Measurements from ENCODE around the gene ASPDH. TPM values are rescaled to one million over a fixed set of nuclear protein-coding genes. Genes with fewer than 3 reads are reported as not detected.

ASPDH gene
- total RNA-seq, 1 donor from 2014 or later, result not detected

GRCh38 chr19:50514346-50515167, 844 bp upstream of the ASPDH start:
- no peak for DNase-seq

DNA sequence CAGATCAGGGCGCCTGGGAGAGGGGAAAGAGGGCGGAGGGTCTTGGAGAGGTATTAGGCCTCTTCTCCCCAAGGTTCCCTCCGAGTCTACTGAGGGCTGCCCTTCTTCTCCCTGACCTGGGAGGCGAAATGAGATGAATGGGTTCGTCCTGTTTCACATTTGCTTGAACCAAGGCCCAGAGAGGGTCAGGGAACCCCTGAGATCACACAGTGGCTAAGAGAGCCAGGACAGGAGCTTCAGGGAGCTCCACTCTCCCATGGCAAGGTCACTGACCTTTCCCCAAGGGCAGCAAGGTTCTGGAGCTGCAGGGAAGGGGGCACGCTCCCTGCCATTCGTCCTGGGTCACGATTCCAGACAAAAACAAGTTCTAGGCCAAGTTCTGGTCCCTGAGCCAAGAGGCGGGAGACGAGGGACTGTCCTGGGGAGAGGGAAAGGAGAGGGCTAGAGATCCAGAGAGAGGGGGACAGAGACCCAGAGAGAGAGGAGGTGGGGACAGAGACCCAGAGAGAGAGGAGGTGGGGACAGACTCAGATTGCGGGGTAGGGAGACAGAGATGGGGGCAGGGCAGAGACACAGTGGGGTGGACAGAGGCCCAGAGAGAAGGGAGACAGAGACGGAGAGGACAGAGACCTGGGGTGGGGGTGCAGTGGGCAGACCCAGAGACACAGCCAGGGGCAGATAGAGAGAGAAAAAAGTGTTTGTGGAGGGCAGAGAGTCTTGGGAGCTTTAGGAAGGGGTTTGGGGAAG, 541 bp downstream of the ASPDH start:
- DNase-seq, result no peak

- no peak for DNase-seq
Observed at GRCh38 chr19:50512112-50512998, 1.4 kb downstream of the ASPDH start.

DNA sequence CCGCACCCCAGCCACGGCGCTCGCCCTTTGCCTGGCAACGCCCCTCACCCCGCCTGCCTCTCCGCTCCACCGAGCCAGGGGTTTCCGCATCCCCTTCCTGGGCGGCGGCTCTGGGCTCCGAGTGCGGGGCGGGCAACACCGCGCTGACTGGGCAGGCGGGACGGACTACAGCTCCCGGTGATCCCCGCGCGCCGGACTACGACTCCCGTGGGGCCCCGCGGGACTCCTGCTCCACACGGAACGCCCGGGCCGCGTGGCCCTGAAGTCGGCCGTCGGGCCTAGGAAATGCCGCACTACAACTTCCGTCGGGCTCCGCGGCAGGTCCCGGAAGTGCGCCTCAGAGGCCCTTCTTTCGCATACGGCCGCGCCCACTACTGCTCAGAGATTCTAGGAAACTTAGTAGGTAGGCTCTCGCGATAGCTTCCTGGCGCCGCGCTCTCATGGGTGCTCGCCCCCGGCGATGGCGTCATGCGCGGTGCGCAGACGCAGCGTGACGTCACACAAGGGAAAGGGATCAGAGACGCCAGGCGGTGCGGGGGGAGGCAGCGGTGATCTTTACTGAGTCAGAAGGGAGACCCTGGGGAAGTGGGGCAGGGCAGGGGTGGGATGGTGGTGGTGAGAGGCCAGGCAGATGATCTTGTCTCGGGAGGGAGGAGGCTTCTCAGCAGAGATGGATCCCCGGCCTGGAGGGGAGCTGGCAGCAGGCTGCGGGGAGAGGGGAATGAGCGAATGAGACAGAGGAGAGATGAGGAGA, 2.5 kb downstream of the ASPDH start, which contains the start of gene JOSD2:
JOSD2 (minus strand) TSS at position 123 of the 754 bp plus-strand sequence. CDS start 760 bp downstream, outside the sequence.
- peak; percentile 99 for DNase-seq

DNA sequence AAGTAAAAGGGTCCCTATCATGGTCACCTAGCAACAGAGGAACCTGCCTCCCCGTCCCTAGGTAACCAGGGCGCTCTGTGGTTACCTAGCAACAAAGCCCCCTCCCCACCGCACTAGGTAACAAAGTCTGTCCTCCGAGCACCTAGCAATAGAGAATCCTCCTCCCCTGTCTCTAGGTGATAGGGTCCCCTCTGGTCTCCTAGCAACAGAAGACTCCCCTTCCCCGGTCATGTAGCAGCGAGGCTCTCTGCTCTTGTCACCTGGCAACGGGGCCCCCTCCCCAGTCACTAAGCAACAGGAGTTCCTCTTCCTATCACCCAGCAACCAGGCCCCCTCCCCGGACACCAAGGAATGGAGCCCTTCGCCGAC, 3.0 kb downstream of the ASPDH start:
- DNase-seq, result no peak

- DNase-seq, result no peak
Observed at GRCh38 chr19:50510121-50510670, 3.5 kb downstream of the ASPDH start.

DNA sequence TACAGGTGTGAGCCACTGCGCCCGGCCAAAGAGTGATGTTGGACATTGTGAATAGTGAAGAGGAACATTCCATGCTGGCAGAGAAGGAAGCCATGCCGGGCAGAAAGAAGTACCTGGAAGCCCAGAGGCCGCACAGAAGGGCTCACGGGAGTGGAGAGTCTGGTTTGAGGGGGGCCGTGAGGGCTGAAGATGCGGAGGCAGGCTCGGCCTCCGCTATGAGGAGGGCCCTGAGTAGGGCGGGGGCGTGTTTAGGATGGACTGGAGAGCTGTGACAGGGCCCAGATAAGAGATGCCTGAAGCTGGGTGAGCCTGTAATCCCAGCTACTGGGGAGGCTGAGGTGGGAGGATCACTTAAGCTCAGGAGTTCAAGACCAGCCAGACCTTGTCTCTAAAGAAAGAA, 4.3 kb downstream of the ASPDH start:
- no peak for DNase-seq

GRCh38 chr19:50508843-50509190, 4.9 kb downstream of the ASPDH start:
- no peak for DNase-seq

GRCh38 chr19:50507376-50507775, 6.3 kb downstream of the ASPDH start:
- no peak for DNase-seq

DNA sequence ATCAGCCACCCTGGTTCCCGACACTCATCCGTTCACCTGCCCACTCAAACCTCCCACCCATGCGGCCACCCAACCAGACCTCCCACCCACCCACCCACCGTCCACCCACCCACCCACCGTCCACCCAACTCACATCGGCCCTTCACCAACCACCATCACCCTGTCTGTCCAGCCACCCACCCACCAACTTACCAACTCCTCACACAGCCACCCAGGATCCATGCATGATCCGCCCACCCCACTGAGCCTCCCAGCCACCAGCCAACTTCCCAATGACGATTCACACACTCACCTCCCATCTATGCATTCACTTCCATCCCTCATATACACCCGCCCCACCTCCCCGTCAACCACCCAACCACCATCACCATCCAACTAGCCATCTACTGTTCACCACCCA, 7.0 kb downstream of the ASPDH start:
- no peak for DNase-seq

- DNase-seq, result no peak
Observed at GRCh38 chr19:50505856-50506611, 7.7 kb downstream of the ASPDH start.

DNA sequence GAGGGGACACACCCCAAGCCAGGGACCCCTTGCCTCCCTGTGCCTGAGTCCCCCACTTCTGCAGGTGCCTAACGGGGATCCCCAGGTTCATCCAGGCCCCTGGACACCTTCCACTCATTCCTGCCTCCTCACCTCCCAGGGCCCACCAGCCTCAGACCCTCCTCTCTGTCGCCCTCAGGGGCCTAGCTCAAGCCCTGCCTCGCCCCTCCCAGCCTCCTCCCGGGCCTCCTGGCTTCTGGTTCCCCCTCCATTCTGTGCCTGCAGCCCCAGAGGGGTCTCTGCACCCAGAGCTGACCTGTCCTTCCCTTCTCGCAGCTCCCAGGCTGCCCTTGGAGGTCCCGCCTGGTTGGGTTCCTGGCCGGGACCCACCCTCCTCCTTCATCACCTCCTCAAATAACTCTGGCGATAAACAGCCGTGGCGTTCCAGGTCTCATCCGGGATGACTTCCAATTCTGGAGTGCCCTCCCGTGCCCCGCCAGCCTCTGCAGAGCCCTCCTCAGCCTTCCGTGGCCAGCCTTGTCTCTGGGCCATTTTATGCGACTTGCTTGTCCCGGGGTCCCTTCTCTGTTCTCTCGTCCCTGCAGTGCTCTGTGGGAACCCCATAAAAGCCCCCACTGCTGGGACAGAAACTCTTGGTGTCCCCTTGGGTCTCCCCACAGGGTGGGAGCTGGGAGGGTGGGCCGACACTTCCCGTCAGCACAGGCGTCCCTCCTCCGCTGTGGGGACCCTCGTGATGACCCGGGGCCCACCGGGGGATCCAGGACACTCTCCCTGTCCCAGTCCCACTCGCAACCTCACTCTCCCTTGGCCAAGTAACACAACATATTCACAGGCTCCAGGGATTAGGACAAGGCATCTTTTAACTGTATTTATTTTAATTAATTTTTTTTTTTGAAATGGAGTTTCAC, 11.9 kb downstream of the ASPDH start:
- no peak for DNase-seq

- DNase-seq, result no peak
Observed at GRCh38 chr19:50501186-50501567, 12.5 kb downstream of the ASPDH start.

GRCh38 chr19:50500753-50501151, 13.0 kb downstream of the ASPDH start:
- no peak for DNase-seq

DNA sequence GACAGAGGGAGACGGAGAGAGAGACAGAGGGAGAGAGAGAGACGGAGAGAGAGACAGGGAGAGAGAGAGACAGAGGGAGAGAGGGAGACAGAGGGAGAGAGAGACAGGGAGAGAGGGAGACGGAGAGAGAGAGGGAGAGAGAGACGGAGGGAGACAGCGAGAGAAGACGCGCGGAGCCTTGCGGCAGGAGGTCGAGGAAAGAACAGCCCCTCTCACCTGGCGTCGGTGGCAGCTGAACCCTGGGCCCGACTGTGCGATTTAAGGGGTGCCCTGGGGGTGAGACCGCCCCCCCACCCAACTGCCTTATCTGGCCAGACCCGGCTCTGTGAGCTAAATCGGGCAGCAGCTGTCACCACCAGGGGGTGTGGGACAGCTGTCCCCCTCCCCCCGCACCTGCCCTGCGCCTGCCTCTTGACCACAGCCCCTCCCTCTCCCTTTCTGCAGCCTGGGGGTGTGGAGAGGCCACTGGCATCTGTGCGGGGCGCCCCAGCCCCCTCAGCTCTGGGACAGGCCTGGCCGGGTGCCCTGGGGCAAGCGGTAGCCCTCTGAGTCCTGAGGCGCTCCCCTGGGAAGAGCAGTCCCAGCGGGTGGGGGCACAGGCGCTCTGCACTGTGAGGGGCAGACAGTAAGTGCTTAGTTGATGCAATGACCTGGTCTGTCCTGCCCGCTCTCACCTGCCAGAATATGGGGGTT, 13.5 kb downstream of the ASPDH start:
- DNase-seq, result no peak

DNA sequence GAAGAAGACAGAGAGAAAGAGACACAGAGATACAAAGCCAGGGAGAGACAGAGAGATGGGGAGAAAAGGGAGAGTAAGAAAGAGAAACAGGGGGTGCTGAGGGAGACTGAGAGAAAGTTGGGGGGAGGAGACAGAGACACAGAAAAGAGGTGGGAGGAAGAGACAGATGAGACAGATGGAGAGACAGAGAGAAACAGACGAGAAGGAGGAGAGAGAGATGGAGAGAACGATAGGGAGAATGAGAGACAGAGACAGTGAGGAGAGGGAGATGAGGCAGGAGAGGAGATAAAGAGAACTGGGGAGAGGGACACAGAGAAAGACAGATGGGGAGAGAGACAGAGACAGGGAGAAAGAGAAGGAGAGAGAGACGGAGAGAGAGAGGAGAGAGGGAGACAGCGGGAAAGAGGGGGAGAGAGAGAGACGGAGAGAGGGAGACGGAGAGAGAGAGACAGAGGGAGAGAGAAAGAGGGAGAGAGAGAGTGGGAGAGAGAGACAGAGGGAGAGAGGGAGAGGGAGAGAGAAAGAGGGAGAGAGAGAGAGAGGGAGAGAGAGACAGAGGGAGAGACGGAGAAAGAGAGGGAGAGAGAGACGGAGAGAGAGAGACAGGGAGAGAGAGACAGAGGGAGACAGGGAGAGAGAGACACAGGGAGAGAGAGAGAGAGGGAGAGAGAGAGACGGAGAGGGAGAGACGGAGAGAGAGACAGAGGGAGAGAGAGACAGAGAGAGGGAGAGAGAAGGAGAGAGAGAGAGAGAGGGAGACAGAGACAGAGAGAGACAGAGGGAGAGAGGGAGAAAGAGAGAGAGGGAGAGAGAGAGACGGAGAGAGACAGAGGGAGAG, 15.3 kb downstream of the ASPDH start:
- no peak for DNase-seq

DNA sequence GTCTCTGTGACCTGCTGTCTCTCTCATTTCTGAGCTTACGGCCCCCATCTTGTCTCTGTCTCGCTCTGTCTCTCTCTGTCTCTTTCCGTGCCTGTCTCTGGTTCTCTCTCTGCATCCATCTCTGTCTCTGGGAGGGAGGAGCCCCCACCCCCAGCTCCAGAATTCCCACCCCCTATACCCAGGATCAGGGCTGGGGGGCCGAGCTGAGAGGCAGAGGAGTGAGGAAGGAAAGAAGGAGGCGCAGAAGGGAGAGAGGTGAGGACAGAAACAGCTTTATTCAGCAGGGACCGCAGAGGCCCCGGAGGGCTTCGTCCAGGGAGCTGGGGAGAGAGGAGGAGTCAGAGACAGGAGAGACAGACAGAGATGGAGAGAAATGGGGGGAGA, 16.7 kb downstream of the ASPDH start:
- DNase-seq, result no peak

Data from skin of body (tissue), 2 donors.